Keratinocyte (primary cell): Measurements from ENCODE around the gene SLC22A3.

ENCODE experiments used
- CTCF ChIP-seq, 3 experiments: IDR thresholded peaks in 1 of 3; conservative IDR thresholded peaks in 1 of 3; optimal IDR thresholded peaks in 1 of 3; 2 replicates in 2 of 3; 3 replicates in 1 of 3; pipeline versions ENCODE3 to v1.5.1; 2011; ENCODE audit warnings: low read length in 3 of 3, mild to moderate bottlenecking in 3 of 3, moderate library complexity in 2 of 3, control low read depth in 1 of 3, inconsistent platforms in 1 of 3; ENCODE audit not compliant: insufficient read depth in 2 of 3; ENCODE audit errors: extremely low read depth in 1 of 3
- EZH2 ChIP-seq: IDR thresholded peaks from one replicate; pipeline ENCODE4 v1.6.1; 2012; ENCODE audit warnings: inconsistent platforms, mild to moderate bottlenecking, low read length, moderate library complexity

DNA sequence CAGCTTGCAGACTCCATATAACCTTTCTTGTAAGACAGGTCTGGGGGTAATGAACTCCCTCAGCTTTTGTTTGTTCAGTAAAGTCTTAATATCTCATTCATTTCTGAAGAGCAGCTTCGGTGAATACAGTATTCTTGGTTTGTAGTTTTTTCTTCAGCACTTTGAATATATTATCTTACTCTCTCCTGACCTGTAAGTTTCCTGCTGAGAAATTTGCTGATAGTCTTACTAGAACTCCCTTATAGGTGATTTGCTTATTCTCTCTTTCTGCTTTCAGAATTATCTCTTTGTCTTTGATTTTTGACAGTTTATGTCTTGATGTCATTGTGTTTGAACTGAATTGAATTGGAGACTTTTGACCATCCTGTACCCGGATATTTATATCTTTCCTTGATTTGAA is 35.3 kb upstream of the SLC22A3 start:
- TF ChIP-seq CTCF (optimal IDR thresholded peaks at IDR 0.05 in 1 of 3, IDR thresholded peaks at IDR 0.05 in 1 of 3, conservative IDR thresholded peaks at IDR 0.05 in 1 of 3; ENCODE audit: extremely low read depth in 1 of 3, insufficient read depth in 2 of 3, low read length in 3 of 3) (no peak), EZH2 (no peak)
